ENCODE results near the gene EYA3. TPM values are rescaled to one million over a fixed set of nuclear protein-coding genes. Genes with fewer than 3 reads are reported as not detected.
"Not testable (repeated sequence)": the region's sequence is repeated elsewhere in the genome, so short reads cannot be mapped to it uniquely, and the experiment has no call there.

The EYA3 gene
- total RNA-seq, 1 experiment from 2014 or later: 29.4 TPM

DNA sequence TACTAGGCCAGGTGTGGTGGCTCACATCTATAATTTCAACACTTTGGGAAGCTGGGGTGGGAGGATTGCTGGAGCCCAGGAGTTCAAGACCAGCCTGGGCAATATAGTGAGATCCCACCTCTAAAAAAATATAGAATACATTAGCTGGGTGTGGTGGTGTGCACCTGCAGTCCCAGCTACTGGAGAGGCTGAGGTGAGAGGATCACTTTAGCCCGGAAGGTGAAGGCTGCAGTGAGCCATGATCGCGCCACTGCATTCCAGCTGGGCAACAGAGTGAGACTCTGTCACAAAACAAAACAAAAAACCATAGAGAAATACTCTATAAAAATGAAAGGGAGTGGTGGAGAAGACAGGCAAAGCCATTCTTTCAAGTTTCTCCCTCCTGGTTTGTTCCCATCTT is 62.1 kb downstream of the EYA3 start:
- CTCF ChIA-PET: interaction anchor here (0.7 kb wide), 1 partner anchor 249 kb away, joined by 3 read pairs; no protein-coding TSS in a partner anchor
- POLR2A ChIA-PET: no interaction called here
- ATAC-seq (no peak), DNase-seq (ENCODE audit: low spot score) (no peak)
- Mint-ChIP-seq H3K4me1 (peaks cover 2% of the 10 kb centered on the region), H3K4me3 (no peak overlapping the region), H3K9me3 (no peaks in the 10 kb centered on the region), H3K27me3 (ENCODE audit: low read depth) (no peaks in the 10 kb centered on the region), H3K36me3 (no peaks in the 10 kb centered on the region), H3K27ac (no peak overlapping the region)
- no peak for TF ChIP-seq MYBL2 (CRISPR knock-in tag; IDR thresholded peaks at IDR 0.05)
- TF ChIP-seq ZNF121 (CRISPR knock-in tag; IDR thresholded peaks at IDR 0.05): 0 out of 2 replicates have a peak, but pooled peaks have one; percentile 22

GRCh38 chr1:28021064-28021463 is 67.3 kb downstream of the EYA3 start:
- TF ChIP-seq HMGA2 (CRISPR knock-in tag; IDR thresholded peaks at IDR 0.05): no peak
- ATAC-seq (no peak; the same call in 1 of the 2 replicates), DNase-seq (ENCODE audit: low spot score) (no peak)
- H3K36me3 Mint-ChIP-seq: peaks cover 8% of the 10 kb centered on the region
- peaks cover 8% of the 10 kb centered on the region for H3K4me1 Mint-ChIP-seq
- no peaks in the 10 kb centered on the region for H3K27me3 Mint-ChIP-seq (ENCODE audit: low read depth)
- no peak overlapping the region for H3K4me3 Mint-ChIP-seq
- H3K9me3 Mint-ChIP-seq: no peaks in the 10 kb centered on the region
- CTCF ChIA-PET: interaction anchor here (0.8 to 1.1 kb wide), 2 partner anchors 70 to 163 kb away, joined by 3 read pairs; no protein-coding TSS in a partner anchor
- POLR2A ChIA-PET: no interaction called here
- peak overlapping the region; percentile 38 for H3K27ac Mint-ChIP-seq

GRCh38 chr1:28010969-28011368 is 77.4 kb downstream of the EYA3 start:
- ATAC-seq: no peak
- Mint-ChIP-seq H3K27me3 (ENCODE audit: low read depth) (no peaks in the 10 kb centered on the region), H3K4me1 (no peaks in the 10 kb centered on the region), H3K9me3 (no peaks in the 10 kb centered on the region), H3K27ac (no peak overlapping the region), H3K36me3 (peaks cover 24% of the 10 kb centered on the region), H3K4me3 (no peak overlapping the region)
- TF ChIP-seq TP53 (CRISPR knock-in tag; IDR thresholded peaks at IDR 0.05) (no peak), ELF4 (CRISPR knock-in tag; IDR thresholded peaks at IDR 0.05; ENCODE audit: low read depth) (no peak)
- TF ChIP-seq, protein P1, sequence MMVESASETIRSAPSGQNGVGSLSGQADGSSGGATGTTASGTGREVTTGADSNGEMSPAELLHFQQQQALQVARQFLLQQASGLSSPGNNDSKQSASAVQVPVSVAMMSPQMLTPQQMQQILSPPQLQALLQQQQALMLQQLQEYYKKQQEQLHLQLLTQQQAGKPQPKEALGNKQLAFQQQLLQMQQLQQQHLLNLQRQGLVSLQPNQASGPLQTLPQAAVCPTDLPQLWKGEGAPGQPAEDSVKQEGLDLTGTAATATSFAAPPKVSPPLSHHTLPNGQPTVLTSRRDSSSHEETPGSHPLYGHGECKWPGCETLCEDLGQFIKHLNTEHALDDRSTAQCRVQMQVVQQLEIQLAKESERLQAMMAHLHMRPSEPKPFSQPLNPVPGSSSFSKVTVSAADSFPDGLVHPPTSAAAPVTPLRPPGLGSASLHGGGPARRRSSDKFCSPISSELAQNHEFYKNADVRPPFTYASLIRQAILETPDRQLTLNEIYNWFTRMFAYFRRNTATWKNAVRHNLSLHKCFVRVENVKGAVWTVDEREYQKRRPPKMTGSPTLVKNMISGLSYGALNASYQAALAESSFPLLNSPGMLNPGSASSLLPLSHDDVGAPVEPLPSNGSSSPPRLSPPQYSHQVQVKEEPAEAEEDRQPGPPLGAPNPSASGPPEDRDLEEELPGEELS (CRISPR knock-in tag; IDR thresholded peaks at IDR 0.05): no peak
- TF ChIP-seq, protein P2, sequence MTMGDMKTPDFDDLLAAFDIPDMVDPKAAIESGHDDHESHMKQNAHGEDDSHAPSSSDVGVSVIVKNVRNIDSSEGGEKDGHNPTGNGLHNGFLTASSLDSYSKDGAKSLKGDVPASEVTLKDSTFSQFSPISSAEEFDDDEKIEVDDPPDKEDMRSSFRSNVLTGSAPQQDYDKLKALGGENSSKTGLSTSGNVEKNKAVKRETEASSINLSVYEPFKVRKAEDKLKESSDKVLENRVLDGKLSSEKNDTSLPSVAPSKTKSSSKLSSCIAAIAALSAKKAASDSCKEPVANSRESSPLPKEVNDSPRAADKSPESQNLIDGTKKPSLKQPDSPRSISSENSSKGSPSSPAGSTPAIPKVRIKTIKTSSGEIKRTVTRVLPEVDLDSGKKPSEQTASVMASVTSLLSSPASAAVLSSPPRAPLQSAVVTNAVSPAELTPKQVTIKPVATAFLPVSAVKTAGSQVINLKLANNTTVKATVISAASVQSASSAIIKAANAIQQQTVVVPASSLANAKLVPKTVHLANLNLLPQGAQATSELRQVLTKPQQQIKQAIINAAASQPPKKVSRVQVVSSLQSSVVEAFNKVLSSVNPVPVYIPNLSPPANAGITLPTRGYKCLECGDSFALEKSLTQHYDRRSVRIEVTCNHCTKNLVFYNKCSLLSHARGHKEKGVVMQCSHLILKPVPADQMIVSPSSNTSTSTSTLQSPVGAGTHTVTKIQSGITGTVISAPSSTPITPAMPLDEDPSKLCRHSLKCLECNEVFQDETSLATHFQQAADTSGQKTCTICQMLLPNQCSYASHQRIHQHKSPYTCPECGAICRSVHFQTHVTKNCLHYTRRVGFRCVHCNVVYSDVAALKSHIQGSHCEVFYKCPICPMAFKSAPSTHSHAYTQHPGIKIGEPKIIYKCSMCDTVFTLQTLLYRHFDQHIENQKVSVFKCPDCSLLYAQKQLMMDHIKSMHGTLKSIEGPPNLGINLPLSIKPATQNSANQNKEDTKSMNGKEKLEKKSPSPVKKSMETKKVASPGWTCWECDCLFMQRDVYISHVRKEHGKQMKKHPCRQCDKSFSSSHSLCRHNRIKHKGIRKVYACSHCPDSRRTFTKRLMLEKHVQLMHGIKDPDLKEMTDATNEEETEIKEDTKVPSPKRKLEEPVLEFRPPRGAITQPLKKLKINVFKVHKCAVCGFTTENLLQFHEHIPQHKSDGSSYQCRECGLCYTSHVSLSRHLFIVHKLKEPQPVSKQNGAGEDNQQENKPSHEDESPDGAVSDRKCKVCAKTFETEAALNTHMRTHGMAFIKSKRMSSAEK (CRISPR knock-in tag; IDR thresholded peaks at IDR 0.05; ENCODE audit: borderline replicate concordance): no peak
- ChIA-PET POLR2A (no interaction called here), CTCF (no interaction called here)
- DNase-seq (ENCODE audit: low spot score): no peak

GRCh38 chr1:28003117-28003516 is 85.3 kb downstream of the EYA3 start:
- not testable (repeated sequence) for ATAC-seq
- H3K36me3 Mint-ChIP-seq: peaks cover 23% of the 10 kb centered on the region

DNA sequence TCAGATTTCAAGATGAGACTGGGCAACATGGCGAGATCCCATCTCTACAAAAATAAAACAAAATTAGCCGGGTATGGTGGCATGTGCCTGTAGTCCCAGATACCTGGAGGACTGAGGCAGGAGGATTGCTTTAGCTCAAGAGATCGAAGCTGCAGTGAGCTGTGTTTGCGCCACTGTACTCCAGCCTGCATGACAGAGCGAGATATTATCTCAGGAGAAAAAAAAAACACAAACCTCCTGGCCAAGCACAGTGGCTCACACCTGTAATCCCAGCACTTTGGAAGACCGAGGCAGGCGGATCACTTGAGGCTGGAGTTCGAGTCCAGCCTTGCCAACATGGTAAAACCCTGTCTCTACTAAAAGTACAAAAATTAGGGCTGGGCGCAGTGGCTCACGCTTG is 85.8 kb downstream of the EYA3 start:
- ATAC-seq: no peak
- ChIA-PET CTCF (no interaction called here), POLR2A (no interaction called here)
- H3K9me3 Mint-ChIP-seq: no peaks in the 10 kb centered on the region
- no peak overlapping the region for H3K4me3 Mint-ChIP-seq
- H3K27ac Mint-ChIP-seq: no peak overlapping the region
- TF ChIP-seq JAZF1 (CRISPR knock-in tag; IDR thresholded peaks at IDR 0.05) (no peak), CBFB (CRISPR knock-in tag; IDR thresholded peaks at IDR 0.05; ENCODE audit: low read depth) (no peak), E2F1 (CRISPR knock-in tag; IDR thresholded peaks at IDR 0.05) (no peak), NR3C1 (CRISPR knock-in tag; conservative IDR thresholded peaks at IDR 0.05; ENCODE audit: low read depth) (no peak), HMGA2 (CRISPR knock-in tag; IDR thresholded peaks at IDR 0.05) (no peak)
- TF ChIP-seq, protein P3, sequence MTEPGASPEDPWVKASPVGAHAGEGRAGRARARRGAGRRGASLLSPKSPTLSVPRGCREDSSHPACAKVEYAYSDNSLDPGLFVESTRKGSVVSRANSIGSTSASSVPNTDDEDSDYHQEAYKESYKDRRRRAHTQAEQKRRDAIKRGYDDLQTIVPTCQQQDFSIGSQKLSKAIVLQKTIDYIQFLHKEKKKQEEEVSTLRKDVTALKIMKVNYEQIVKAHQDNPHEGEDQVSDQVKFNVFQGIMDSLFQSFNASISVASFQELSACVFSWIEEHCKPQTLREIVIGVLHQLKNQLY (CRISPR knock-in tag; IDR thresholded peaks at IDR 0.05): no peak
- DNase-seq (ENCODE audit: low spot score): no peak
- no peaks in the 10 kb centered on the region for H3K27me3 Mint-ChIP-seq (ENCODE audit: low read depth)
- H3K4me1 Mint-ChIP-seq: no peaks in the 10 kb centered on the region
- H3K36me3 Mint-ChIP-seq: peaks cover 28% of the 10 kb centered on the region

More at GRCh38 chr1:28003117-28003516, 85.3 kb downstream of the EYA3 start:
- POLR2A ChIA-PET; H3K9me3 Mint-ChIP-seq; H3K27me3 Mint-ChIP-seq (ENCODE audit: low read depth); H3K27ac Mint-ChIP-seq; H3K4me3 Mint-ChIP-seq; DNase-seq (ENCODE audit: low spot score); H3K4me1 Mint-ChIP-seq; CTCF ChIA-PET: not testable (repeated sequence)

Data from WTC11 (cell line).